ENCODE results near the gene MEX3D. TPM values are rescaled to one million over a fixed set of nuclear protein-coding genes. Genes with fewer than 3 reads are reported as not detected.

The MEX3D gene
- total and polyA plus RNA-seq, 2 experiments from 2014 or later = 6.6 to 38.7 TPM

DNA sequence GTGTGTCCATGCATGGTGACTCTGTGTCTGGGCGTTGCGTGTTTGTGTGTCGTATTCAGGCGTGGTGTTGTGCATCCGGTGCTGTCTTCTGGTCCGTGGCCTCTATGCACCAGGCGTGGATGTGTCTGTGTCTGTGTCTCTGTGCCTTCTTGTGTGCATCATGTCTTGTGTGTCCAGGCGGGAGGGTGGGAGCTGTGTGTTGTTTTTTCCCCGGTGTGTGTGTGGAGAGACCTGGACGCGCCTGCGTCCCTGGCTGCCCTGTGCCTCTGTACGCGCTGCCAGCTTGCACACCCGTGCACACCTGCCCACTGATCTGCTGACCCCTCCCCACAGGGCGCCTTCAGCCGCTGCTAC, 43.2 kb downstream of the MEX3D start:
- no peaks in the 10 kb centered on the region for H3K4me1 ChIP-seq (ENCODE audit: insufficient read depth)
- no peak for DNase-seq (ENCODE audit: low spot score)
- H3K9me3 ChIP-seq (ENCODE audit: low read depth) = no peaks in the 10 kb centered on the region
- H3K36me3 ChIP-seq (replicated peaks; ENCODE audit: insufficient read depth, low read depth) = no peaks in the 10 kb centered on the region
- H3K79me2 ChIP-seq = no peaks in the 10 kb centered on the region
- 80% methylated on average over 17 of the region's 17 CpGs for WGBS (ENCODE audit: low lambda C conversion rate, missing lambda C conversion rate)
- no peak for TF ChIP-seq EZH2phosphoT487 (IDR thresholded peaks at IDR 0.05; ENCODE audit: low read depth, severe bottlenecking, unreplicated experiment)
- TF ChIP-seq EZH2 (IDR thresholded peaks at IDR 0.05; ENCODE audit: borderline replicate concordance) = no peak
- TF ChIP-seq CTCF (IDR thresholded peaks at IDR 0.05; ENCODE audit: poor library complexity) = no peak
- H3K4me3 ChIP-seq = no peak overlapping the region
- H4K20me1 ChIP-seq (ENCODE audit: insufficient read depth, poor library complexity, severe bottlenecking) = no peaks in the 10 kb centered on the region
- H3K9me2 ChIP-seq (replicated peaks; ENCODE audit: insufficient read depth) = no peaks in the 10 kb centered on the region
- no peak overlapping the region for H3K27ac ChIP-seq
- H3K4me2 ChIP-seq = no peak overlapping the region
- H2AFZ ChIP-seq = no peak overlapping the region
- peaks cover 28% of the 10 kb centered on the region for H3K27me3 ChIP-seq

- TF ChIP-seq CTCF (IDR thresholded peaks at IDR 0.05; ENCODE audit: poor library complexity) = no peak
- Histone ChIP-seq H3K9me3 (ENCODE audit: low read depth) (no peaks in the 10 kb centered on the region), H3K4me2 (peak overlapping the region; percentile 76), H3K36me3 (replicated peaks; ENCODE audit: insufficient read depth, low read depth) (no peaks in the 10 kb centered on the region), H4K20me1 (ENCODE audit: insufficient read depth, poor library complexity, severe bottlenecking) (no peaks in the 10 kb centered on the region), H3K27me3 (peaks cover 28% of the 10 kb centered on the region), H3K4me1 (ENCODE audit: insufficient read depth) (no peaks in the 10 kb centered on the region), H2AFZ (no peak overlapping the region), H3K27ac (no peak overlapping the region), H3K4me3 (no peak overlapping the region), H3K79me2 (no peaks in the 10 kb centered on the region), H3K9me2 (replicated peaks; ENCODE audit: insufficient read depth) (no peaks in the 10 kb centered on the region)
- 61% methylated on average over 10 of the region's 49 CpGs for WGBS (ENCODE audit: low lambda C conversion rate, missing lambda C conversion rate)
- no peak for DNase-seq (ENCODE audit: low spot score)
These were observed 43.7 kb downstream of the MEX3D start for GRCh38 chr19:1524287-1524971.

DNA sequence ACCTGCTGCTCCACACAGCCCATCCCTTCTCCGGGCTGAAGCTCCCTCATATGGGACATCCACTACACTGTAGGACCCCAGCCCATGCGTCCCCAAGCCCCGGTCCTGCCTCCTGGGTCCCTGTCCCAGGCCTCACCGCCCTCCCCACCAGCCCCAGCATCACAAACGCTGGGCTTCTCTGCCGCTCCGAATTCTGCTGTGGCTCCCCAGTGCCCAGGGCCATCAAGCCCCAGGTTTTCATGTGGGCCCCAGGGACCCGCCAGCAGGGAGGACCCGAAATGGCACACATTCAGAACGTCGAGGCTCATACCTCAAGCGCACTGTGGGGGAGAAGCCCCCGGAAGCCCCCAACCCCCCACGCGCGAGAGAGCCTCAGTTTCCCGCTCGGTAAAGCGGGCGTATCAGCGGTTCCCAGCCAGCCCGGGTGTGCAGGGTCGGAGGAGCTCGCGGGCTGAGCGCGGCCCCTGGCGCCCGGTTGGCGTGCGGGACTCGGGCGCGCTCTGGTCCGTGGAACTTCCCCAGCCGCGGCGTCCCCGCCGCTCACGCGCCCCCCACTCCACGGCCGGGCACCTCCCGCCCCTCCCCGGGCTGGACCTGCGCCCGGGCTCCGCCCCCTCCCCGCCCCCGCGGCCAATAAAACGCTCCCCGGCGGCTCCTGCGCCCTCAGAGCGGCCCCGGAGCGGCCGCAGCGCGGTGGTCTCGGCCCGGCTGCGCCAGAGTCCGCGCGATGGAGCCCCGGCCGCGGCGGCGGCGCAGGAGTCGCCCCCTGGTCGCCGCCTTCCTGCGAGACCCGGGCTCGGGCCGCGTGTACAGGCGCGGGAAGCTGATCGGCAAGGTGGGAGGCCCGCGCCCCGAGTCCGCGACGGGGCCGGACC, 44.5 kb downstream of the MEX3D start, which contains the start of gene PLK5:
Gene PLK5 (plus strand): TSS at position 666 of the 875 bp plus-strand sequence. CDS start 2,920 bp downstream, outside the sequence.
- Histone ChIP-seq H3K4me3 (no peak within 1 kb of the TSS), H3K9me3 (ENCODE audit: low read depth) (no peaks in the 10 kb centered on the region), H3K79me2 (no peaks in the 10 kb centered on the region), H4K20me1 (ENCODE audit: insufficient read depth, poor library complexity, severe bottlenecking) (no peaks in the 10 kb centered on the region), H3K27ac (no peak within 1 kb of the TSS), H3K4me1 (ENCODE audit: insufficient read depth) (no peaks in the 10 kb centered on the region), H3K36me3 (replicated peaks; ENCODE audit: insufficient read depth, low read depth) (no peaks in the 10 kb centered on the region), H3K9me2 (replicated peaks; ENCODE audit: insufficient read depth) (no peaks in the 10 kb centered on the region), H3K4me2 (peak within 1 kb of the TSS; percentile 76), H3K27me3 (peaks cover 28% of the 10 kb centered on the region), H2AFZ (no peak within 1 kb of the TSS)
- no peak for DNase-seq (ENCODE audit: low spot score)
- TF ChIP-seq CTCF (IDR thresholded peaks at IDR 0.05; ENCODE audit: poor library complexity) (peak; percentile 7), EZH2phosphoT487 (IDR thresholded peaks at IDR 0.05; ENCODE audit: low read depth, severe bottlenecking, unreplicated experiment) (no peak), EZH2 (IDR thresholded peaks at IDR 0.05; ENCODE audit: borderline replicate concordance) (no peak)
- 17% methylated on average over 60 of the region's 92 CpGs for WGBS (ENCODE audit: low lambda C conversion rate, missing lambda C conversion rate)

Measured in hepatocyte (in vitro differentiated cells).